ENCODE data around the gene ARHGEF26. TPM values are rescaled to one million over a fixed set of nuclear protein-coding genes. Genes with fewer than 3 reads are reported as not detected.

ARHGEF26 gene
- polyA plus RNA-seq, 1 donor (not counting 4 experiments of a cell fraction or from before 2014, with no cell fraction given), result 2.2 TPM

GRCh38 chr3:154218728-154219127, 97.5 kb downstream of the ARHGEF26 start:
- dilution Hi-C loops (cut with MboI; ENCODE audit: extremely low pct_ligation_motif_present, low sequenced_read_pairs), result no loop called here
- Histone ChIP-seq H3K4me3 (ENCODE audit: control insufficient read depth in 2 of 3, extremely low read depth in 1 of 3, insufficient read depth in 2 of 3, low read depth in 1 of 3, low read length in 3 of 3) (no peak overlapping the region), H3K4me2 (ENCODE audit: control insufficient read depth, extremely low read depth, insufficient read depth, low read depth, low read length) (no peak overlapping the region), H3K27ac (ENCODE audit: control insufficient read depth, insufficient read depth, low read length) (no peak overlapping the region), H4K20me1 (ENCODE audit: control insufficient read depth, extremely low read depth, insufficient read depth, low read length) (no peaks in the 10 kb centered on the region), H3K79me2 (ENCODE audit: control insufficient read depth, insufficient read depth, low read length) (no peaks in the 10 kb centered on the region), H3K9me1 (ENCODE audit: control insufficient read depth, extremely low read depth, insufficient read depth, low read length) (no peaks in the 10 kb centered on the region), H3K4me1 (ENCODE audit: control insufficient read depth, extremely low read depth, insufficient read depth, low read length) (no peaks in the 10 kb centered on the region), H3K27me3 (ENCODE audit: control insufficient read depth, extremely low read depth, insufficient read depth, low read length) (no peaks in the 10 kb centered on the region), H3K9me3 (ENCODE audit: control insufficient read depth, low read depth, low read length) (no peaks in the 10 kb centered on the region), H2AFZ (ENCODE audit: control insufficient read depth, low read length) (no peak overlapping the region), H3K36me3 (ENCODE audit: control insufficient read depth in 2 of 2, extremely low read depth in 1 of 2, insufficient read depth in 2 of 2, low read length in 2 of 2) (peaks cover 0 to 2% of the 10 kb centered on the region in 2 experiments), H3K9ac (ENCODE audit: control insufficient read depth, extremely low read depth, insufficient read depth, low read length) (no peak overlapping the region)
- DNase-seq (ENCODE audit: low read depth, low spot score) (no peak), FAIRE-seq (no peak)
- TF ChIP-seq CTCF (optimal IDR thresholded peaks at IDR 0.05 in 1 of 3, IDR thresholded peaks at IDR 0.05 in 1 of 3, conservative IDR thresholded peaks at IDR 0.05 in 1 of 3; ENCODE audit: extremely low read depth in 1 of 3, insufficient read depth in 2 of 3, low read length in 3 of 3), result no peak
- no peak for TF ChIP-seq EZH2 (IDR thresholded peaks at IDR 0.05; ENCODE audit: low read length)

GRCh38 chr3:154220462-154220861, 99.3 kb downstream of the ARHGEF26 start:
- Histone ChIP-seq H3K36me3 (ENCODE audit: control insufficient read depth in 2 of 2, extremely low read depth in 1 of 2, insufficient read depth in 2 of 2, low read length in 2 of 2) (peaks cover 0 to 2% of the 10 kb centered on the region in 2 experiments), H3K9me3 (ENCODE audit: control insufficient read depth, low read depth, low read length) (no peaks in the 10 kb centered on the region), H2AFZ (ENCODE audit: control insufficient read depth, low read length) (no peak overlapping the region), H4K20me1 (ENCODE audit: control insufficient read depth, extremely low read depth, insufficient read depth, low read length) (no peaks in the 10 kb centered on the region), H3K79me2 (ENCODE audit: control insufficient read depth, insufficient read depth, low read length) (no peaks in the 10 kb centered on the region), H3K4me1 (ENCODE audit: control insufficient read depth, extremely low read depth, insufficient read depth, low read length) (no peaks in the 10 kb centered on the region), H3K27me3 (ENCODE audit: control insufficient read depth, extremely low read depth, insufficient read depth, low read length) (no peaks in the 10 kb centered on the region), H3K27ac (ENCODE audit: control insufficient read depth, insufficient read depth, low read length) (no peak overlapping the region), H3K9me1 (ENCODE audit: control insufficient read depth, extremely low read depth, insufficient read depth, low read length) (no peaks in the 10 kb centered on the region), H3K4me3 (ENCODE audit: control insufficient read depth in 2 of 3, extremely low read depth in 1 of 3, insufficient read depth in 2 of 3, low read depth in 1 of 3, low read length in 3 of 3) (no peak overlapping the region), H3K9ac (ENCODE audit: control insufficient read depth, extremely low read depth, insufficient read depth, low read length) (no peak overlapping the region), H3K4me2 (ENCODE audit: control insufficient read depth, extremely low read depth, insufficient read depth, low read depth, low read length) (no peak overlapping the region)
- FAIRE-seq (no peak), DNase-seq (ENCODE audit: low read depth, low spot score) (no peak)
- TF ChIP-seq EZH2 (IDR thresholded peaks at IDR 0.05; ENCODE audit: low read length) (no peak), CTCF (optimal IDR thresholded peaks at IDR 0.05 in 1 of 3, IDR thresholded peaks at IDR 0.05 in 1 of 3, conservative IDR thresholded peaks at IDR 0.05 in 1 of 3; ENCODE audit: extremely low read depth in 1 of 3, insufficient read depth in 2 of 3, low read length in 3 of 3) (no peak)
- dilution Hi-C loops (cut with MboI; ENCODE audit: extremely low pct_ligation_motif_present, low sequenced_read_pairs), result no loop called here

Data from keratinocyte (primary cell).